ENCODE data around the gene IL31RA.

The IL31RA gene

DNA sequence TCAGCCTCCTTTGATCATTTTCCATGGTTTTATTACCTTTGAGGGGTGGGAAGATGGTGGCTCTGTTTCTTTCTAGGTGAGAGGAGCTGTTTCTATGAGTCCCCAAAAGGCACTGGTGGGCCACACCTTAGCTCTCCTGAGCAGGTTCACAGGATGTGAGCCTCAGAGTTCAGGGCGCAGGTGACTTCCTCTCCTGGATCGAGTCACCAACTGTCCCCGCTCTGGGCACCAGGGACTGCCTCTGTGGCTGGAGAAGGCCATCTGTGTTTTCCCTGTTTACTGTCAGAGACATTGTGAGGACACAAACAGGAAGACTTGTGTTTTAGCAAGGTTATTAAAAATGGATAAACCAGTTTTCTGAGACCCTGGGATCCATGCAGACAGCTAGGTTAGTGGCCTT, 68.5 kb downstream of the IL31RA start:
- Histone ChIP-seq H3K4me3 (no peak overlapping the region), H3K9ac (ENCODE audit: insufficient read length) (no peak overlapping the region), H3K27ac (no peak overlapping the region), H3K9me3 (ENCODE audit: low read depth, low read length) (no peaks in the 10 kb centered on the region), H3K36me3 (ENCODE audit: insufficient read depth, low read length) (no peaks in the 10 kb centered on the region)
- no peak for DNase-seq (ENCODE audit: low read depth, low spot score)
- no peak for TF ChIP-seq EZH2 (IDR thresholded peaks at IDR 0.05)
- TF ChIP-seq POLR2AphosphoS5 (IDR thresholded peaks at IDR 0.05; ENCODE audit: borderline replicate concordance, low read depth, low read length) = no peak
- no peak for TF ChIP-seq FOXP2 (optimal IDR thresholded peaks at IDR 0.05; ENCODE audit: control extremely low read depth, extremely low read length, insufficient read depth)

DNA sequence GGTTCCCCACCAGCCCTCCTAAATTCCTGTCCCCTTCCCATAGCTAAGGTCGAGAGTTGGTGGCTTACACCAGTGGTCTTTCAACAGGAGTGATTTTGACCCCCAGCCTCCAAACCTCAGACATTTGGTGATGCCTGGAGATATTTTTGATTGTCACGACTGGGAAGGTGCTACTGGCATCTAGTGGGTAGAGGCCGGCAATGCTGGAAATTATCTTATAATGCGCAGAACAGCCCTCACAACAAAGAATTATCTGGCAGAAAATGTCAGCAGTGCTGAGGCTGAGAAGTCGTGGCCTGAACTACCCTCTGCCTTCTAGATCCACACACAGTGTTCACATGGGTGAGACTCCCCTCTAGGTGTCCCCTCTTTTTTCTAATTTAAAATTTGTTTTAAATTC, 69.6 kb downstream of the IL31RA start:
- no peak overlapping the region for H3K27ac ChIP-seq
- no peak for TF ChIP-seq POLR2AphosphoS5 (IDR thresholded peaks at IDR 0.05; ENCODE audit: borderline replicate concordance, low read depth, low read length)
- TF ChIP-seq FOXP2 (optimal IDR thresholded peaks at IDR 0.05; ENCODE audit: control extremely low read depth, extremely low read length, insufficient read depth) = no peak
- TF ChIP-seq EZH2 (IDR thresholded peaks at IDR 0.05) = no peak

DNA sequence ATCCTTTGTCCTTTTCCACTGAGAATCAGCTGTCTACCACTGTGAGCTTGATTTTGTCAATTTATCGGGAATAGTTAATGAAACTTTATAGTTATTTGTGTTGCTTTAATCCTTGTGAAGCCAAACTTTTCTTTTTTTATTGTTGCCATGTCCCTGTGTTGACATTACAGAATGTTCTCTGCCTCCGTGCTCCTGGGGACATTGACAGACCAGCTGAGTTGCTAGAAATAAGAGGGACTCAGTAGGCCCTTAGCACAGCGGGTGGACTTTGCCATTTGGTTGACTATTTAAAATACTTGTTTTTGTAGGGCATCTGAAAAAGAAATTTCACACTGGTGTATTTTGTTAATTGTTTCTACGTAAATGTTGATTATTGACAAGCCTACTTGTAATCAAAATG, 70.5 kb downstream of the IL31RA start:
- DNase-seq (ENCODE audit: low read depth, low spot score) = no peak
- no peaks in the 10 kb centered on the region for H3K9me3 ChIP-seq (ENCODE audit: low read depth, low read length)
- TF ChIP-seq EZH2 (IDR thresholded peaks at IDR 0.05) = no peak
- no peak for TF ChIP-seq FOXP2 (optimal IDR thresholded peaks at IDR 0.05; ENCODE audit: control extremely low read depth, extremely low read length, insufficient read depth)
- TF ChIP-seq POLR2AphosphoS5 (IDR thresholded peaks at IDR 0.05; ENCODE audit: borderline replicate concordance, low read depth, low read length) = no peak
- H3K36me3 ChIP-seq (ENCODE audit: insufficient read depth, low read length) = no peaks in the 10 kb centered on the region
- H3K27ac ChIP-seq = no peak overlapping the region
- no peak overlapping the region for H3K9ac ChIP-seq (ENCODE audit: insufficient read length)
- no peak overlapping the region for H3K4me3 ChIP-seq

More for the DNA sequence above, 69.6 kb downstream of the IL31RA start:
- H3K36me3 ChIP-seq (ENCODE audit: insufficient read depth, low read length) = no peaks in the 10 kb centered on the region
- H3K9me3 ChIP-seq (ENCODE audit: low read depth, low read length) = no peaks in the 10 kb centered on the region
- H3K4me3 ChIP-seq = no peak overlapping the region
- DNase-seq (ENCODE audit: low read depth, low spot score) = no peak
- H3K9ac ChIP-seq (ENCODE audit: insufficient read length) = no peak overlapping the region

DNA sequence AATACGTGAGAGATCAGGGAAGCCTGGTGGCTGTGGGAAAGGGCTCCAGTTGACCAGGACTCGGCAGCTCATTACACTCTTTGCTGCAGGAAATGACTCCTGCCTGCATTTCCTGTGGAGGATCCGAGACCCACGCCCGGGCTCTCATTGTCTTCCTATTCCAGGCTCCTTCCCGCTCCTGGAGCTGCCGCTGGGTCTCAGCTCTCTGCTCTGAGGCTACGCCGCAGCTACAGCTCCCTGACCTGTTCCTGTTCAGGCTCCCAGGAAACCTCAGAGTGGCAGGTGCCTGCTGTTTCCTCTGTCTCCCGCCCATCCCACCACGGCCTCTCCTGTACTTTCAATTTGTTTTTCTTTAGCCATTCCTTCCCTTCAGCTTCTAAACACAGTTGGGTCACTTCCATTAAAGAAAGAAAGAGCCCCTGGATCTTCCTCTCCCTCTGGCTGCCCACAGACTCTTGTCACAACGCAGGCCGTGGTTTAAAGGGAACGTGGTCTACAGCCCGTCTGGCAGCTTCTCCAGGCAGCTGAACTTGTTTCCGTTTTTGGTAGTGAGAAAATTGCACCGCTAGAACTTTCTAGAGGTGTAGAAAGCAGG, 72.1 kb downstream of the IL31RA start:
- no peak for TF ChIP-seq FOXP2 (optimal IDR thresholded peaks at IDR 0.05; ENCODE audit: control extremely low read depth, extremely low read length, insufficient read depth)
- TF ChIP-seq POLR2AphosphoS5 (IDR thresholded peaks at IDR 0.05; ENCODE audit: borderline replicate concordance, low read depth, low read length) = no peak
- no peak for TF ChIP-seq EZH2 (IDR thresholded peaks at IDR 0.05)
- Histone ChIP-seq H3K36me3 (ENCODE audit: insufficient read depth, low read length) (no peaks in the 10 kb centered on the region), H3K9ac (ENCODE audit: insufficient read length) (no peak overlapping the region), H3K4me3 (no peak overlapping the region), H3K27ac (no peak overlapping the region), H3K9me3 (ENCODE audit: low read depth, low read length) (no peaks in the 10 kb centered on the region)
- DNase-seq (ENCODE audit: low read depth, low spot score) = no peak

DNA sequence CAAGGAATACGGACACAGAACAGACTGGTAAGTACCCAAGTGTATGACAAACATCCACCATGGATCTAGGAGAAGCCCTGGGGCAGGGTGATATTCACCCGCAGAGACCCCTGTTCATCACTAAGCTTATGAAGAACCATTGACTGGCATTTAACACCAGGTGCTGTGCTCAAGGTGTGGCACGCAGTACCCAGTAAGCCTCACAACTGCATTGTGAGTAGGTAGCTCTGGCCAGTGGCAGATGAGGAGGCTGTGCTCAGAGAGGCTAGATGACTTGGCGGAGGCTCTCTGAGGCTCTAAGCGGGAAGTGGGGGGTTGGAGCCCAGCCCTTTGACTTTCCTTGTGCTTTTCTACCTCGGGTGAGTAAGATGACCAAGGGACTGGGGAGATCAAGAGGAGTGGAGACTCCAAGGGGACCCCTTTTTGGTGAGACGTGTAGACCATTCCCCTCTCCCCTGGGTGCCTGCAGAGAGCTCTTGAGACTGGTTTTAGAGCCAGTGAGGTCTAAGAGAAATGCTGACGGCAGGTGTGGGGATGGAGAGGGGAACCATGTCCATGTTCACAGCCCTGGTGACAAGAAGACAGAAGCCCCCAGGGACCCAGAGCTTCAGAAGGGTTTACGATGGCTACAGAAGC, 72.8 kb downstream of the IL31RA start:
- no peak for DNase-seq (ENCODE audit: low read depth, low spot score)
- no peaks in the 10 kb centered on the region for H3K9me3 ChIP-seq (ENCODE audit: low read depth, low read length)
- H3K4me3 ChIP-seq = no peak overlapping the region

DNA sequence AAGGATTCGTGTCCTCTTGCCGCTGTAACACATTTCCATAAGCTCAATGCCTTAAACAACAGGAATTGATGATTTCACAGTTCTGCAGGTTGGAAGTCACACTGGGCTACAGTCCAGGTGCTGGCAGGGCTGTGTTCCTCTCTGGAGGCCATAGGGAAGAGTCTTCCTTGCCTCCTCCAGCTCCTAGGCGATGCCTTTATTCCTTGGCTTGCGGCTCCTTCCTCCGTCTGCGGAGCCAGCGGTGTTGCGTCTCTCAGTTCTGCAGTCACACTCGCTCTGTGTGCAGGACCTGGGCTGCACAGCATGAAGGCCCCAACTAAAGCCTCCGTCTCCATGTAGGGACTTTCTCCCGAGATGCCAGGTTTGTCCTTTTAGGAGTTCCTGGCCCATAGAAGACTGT, 73.6 kb downstream of the IL31RA start:
- H3K36me3 ChIP-seq (ENCODE audit: insufficient read depth, low read length) = no peaks in the 10 kb centered on the region
- no peaks in the 10 kb centered on the region for H3K9me3 ChIP-seq (ENCODE audit: low read depth, low read length)
- no peak overlapping the region for H3K27ac ChIP-seq
- no peak for DNase-seq (ENCODE audit: low read depth, low spot score)
- TF ChIP-seq POLR2AphosphoS5 (IDR thresholded peaks at IDR 0.05; ENCODE audit: borderline replicate concordance, low read depth, low read length) = no peak
- no peak for TF ChIP-seq FOXP2 (optimal IDR thresholded peaks at IDR 0.05; ENCODE audit: control extremely low read depth, extremely low read length, insufficient read depth)
- no peak for TF ChIP-seq EZH2 (IDR thresholded peaks at IDR 0.05)
- no peak overlapping the region for H3K9ac ChIP-seq (ENCODE audit: insufficient read length)
- no peak overlapping the region for H3K4me3 ChIP-seq

More for the DNA sequence above, 72.8 kb downstream of the IL31RA start:
- no peak for TF ChIP-seq EZH2 (IDR thresholded peaks at IDR 0.05)
- no peak for TF ChIP-seq FOXP2 (optimal IDR thresholded peaks at IDR 0.05; ENCODE audit: control extremely low read depth, extremely low read length, insufficient read depth)
- no peak for TF ChIP-seq POLR2AphosphoS5 (IDR thresholded peaks at IDR 0.05; ENCODE audit: borderline replicate concordance, low read depth, low read length)
- H3K27ac ChIP-seq = no peak overlapping the region
- H3K36me3 ChIP-seq (ENCODE audit: insufficient read depth, low read length) = no peaks in the 10 kb centered on the region
- H3K9ac ChIP-seq (ENCODE audit: insufficient read length) = no peak overlapping the region

DNA sequence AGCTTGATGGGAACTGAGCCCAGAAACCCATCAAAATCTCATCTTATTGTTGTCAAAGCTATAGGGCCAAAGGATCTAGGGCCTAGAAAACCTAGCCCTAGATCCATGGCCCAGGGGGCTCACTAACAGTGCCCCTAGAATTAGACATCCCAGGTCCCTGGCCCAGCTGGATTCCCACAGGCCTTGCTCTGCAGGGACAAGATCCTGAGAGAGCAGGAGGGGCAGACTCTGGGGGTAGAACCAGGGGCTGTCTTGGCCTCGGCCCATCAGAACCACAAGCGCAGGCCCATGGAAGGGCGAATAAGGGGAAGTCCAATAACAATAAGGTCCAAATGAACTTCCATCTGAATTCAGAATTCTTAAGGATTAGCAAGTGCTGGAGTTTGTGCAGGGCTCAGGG, 74.0 kb downstream of the IL31RA start:
- H3K9me3 ChIP-seq (ENCODE audit: low read depth, low read length) = no peaks in the 10 kb centered on the region
- DNase-seq (ENCODE audit: low read depth, low spot score) = no peak
- H3K27ac ChIP-seq = no peak overlapping the region
- TF ChIP-seq POLR2AphosphoS5 (IDR thresholded peaks at IDR 0.05; ENCODE audit: borderline replicate concordance, low read depth, low read length) = no peak
- TF ChIP-seq FOXP2 (optimal IDR thresholded peaks at IDR 0.05; ENCODE audit: control extremely low read depth, extremely low read length, insufficient read depth) = no peak
- no peak for TF ChIP-seq EZH2 (IDR thresholded peaks at IDR 0.05)
- H3K36me3 ChIP-seq (ENCODE audit: insufficient read depth, low read length) = no peaks in the 10 kb centered on the region
- H3K4me3 ChIP-seq = no peak overlapping the region
- no peak overlapping the region for H3K9ac ChIP-seq (ENCODE audit: insufficient read length)

DNA sequence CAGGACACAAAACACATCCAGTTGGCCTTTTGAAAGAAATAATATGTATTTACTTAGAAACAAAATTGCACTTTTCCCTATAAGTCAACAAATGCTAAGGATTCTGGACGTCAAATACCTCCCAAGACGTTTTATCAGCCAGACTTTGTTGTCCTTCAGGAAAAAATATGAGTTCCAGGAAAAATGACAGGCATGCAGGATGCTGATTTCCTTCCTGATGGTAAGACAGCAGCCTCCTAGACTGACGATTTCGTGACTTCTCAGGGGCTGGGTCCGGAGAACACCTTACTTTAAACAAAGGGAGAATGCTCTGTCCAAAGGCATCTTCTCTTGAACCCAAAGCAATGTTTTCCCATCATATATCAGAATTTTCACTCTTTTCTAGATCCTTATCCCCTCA, 74.6 kb downstream of the IL31RA start:
- no peaks in the 10 kb centered on the region for H3K9me3 ChIP-seq (ENCODE audit: low read depth, low read length)
- H3K4me3 ChIP-seq = no peak overlapping the region
- DNase-seq (ENCODE audit: low read depth, low spot score) = no peak
- TF ChIP-seq EZH2 (IDR thresholded peaks at IDR 0.05) = no peak
- H3K36me3 ChIP-seq (ENCODE audit: insufficient read depth, low read length) = no peaks in the 10 kb centered on the region
- H3K27ac ChIP-seq = no peak overlapping the region
- H3K9ac ChIP-seq (ENCODE audit: insufficient read length) = no peak overlapping the region

DNA sequence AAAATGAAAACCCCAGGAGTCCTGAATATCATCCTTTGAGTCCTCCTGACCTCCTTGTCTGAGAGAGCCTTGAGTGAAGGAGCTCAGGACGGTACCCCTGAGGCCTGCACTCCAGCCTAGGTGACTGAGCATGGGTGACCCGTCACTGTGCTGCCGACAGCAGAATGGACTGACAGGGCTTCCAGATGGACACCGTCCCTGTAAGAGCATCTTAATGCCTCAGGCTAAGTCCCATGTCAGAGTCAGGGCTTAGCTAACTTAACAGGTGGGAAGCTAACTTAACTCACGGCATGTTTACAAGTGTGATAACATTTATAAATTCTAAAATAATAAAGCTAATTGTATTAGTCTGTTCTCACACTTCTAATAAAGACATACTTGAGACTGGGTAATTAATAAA, 75.3 kb downstream of the IL31RA start:
- no peaks in the 10 kb centered on the region for H3K36me3 ChIP-seq (ENCODE audit: insufficient read depth, low read length)
- H3K9me3 ChIP-seq (ENCODE audit: low read depth, low read length) = no peaks in the 10 kb centered on the region
- no peak overlapping the region for H3K27ac ChIP-seq
- TF ChIP-seq EZH2 (IDR thresholded peaks at IDR 0.05) = no peak
- TF ChIP-seq FOXP2 (optimal IDR thresholded peaks at IDR 0.05; ENCODE audit: control extremely low read depth, extremely low read length, insufficient read depth) = no peak
- no peak for TF ChIP-seq POLR2AphosphoS5 (IDR thresholded peaks at IDR 0.05; ENCODE audit: borderline replicate concordance, low read depth, low read length)
- no peak overlapping the region for H3K9ac ChIP-seq (ENCODE audit: insufficient read length)
- DNase-seq (ENCODE audit: low read depth, low spot score) = no peak
- H3K4me3 ChIP-seq = no peak overlapping the region

Measured in SK-N-MC (cell line).